Activated naive CD8-positive, alpha-beta T cell (primary cell): ENCODE data around the gene SDR42E2.
A peak's percentile ranks its signal among the peaks of the same experiment; 100 is the strongest.
"Not testable (repeated sequence)": the region's sequence is repeated elsewhere in the genome, so short reads cannot be mapped to it uniquely, and the experiment has no call there.

Source experiments
- H3K27ac Mint-ChIP-seq: one replicate; pipeline ENCODE4 v1.8.0; 2021; ENCODE audit warnings: mixed read lengths
- H3K27me3 Mint-ChIP-seq: one replicate; pipeline ENCODE4 v1.8.0; 2021; ENCODE audit warnings: mixed read lengths
- H3K36me3 Mint-ChIP-seq: one replicate; pipeline ENCODE4 v1.8.0; 2021; ENCODE audit warnings: mixed read lengths
- H3K4me1 Mint-ChIP-seq: one replicate; pipeline ENCODE4 v1.8.0; 2021; ENCODE audit warnings: low read depth, mixed read lengths
- H3K4me3 Mint-ChIP-seq: one replicate; pipeline ENCODE4 v1.8.0; 2021; ENCODE audit warnings: mild to moderate bottlenecking, mixed read lengths
- H3K9me3 Mint-ChIP-seq: one replicate; pipeline ENCODE4 v1.8.0; 2021; ENCODE audit warnings: low read depth, mixed read lengths

SDR42E2 gene

DNA sequence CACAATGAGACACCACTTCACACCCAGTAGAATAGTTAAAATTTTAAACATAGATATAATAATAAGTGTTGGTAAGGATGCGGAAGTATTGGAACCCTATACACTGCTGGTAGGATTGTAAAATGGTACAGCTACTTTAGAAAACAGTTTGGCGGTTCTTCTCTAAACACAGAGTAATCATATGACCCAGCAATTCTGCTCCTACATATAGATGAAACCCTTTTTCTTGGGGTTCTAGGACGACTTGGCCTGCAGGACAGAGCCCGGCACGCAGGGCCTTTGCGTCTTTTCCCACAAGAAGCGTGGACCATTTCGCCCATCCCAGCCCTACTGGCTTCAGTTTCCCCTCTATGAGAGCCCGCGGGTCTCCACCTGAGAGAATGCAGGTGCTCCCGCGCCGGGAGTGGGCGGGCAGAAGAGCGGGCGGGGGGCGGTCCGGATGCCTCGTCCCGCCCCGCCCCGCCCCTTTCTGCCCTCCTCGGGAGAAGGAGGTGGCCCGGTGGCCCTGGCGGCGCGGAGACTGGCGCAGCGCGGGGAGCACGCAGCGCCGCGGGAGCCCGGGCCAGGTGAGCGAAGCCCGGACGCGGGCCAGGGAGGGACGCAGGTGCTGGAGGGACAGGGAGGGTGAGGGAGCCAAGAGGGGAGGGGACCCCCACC, at the start of gene SDR42E2:
TSS of gene SDR42E2 (plus strand) at position 508 of the 657 bp plus-strand sequence. CDS start 3,077 bp downstream, outside the sequence.
- Mint-ChIP-seq H3K36me3 (no peaks in the 10 kb centered on the region), H3K27ac (no peak within 1 kb of the TSS), H3K4me3 (peak within 1 kb of the TSS; percentile 40), H3K27me3 (peaks cover 8% of the 10 kb centered on the region), H3K9me3 (no peaks in the 10 kb centered on the region), H3K4me1 (peaks cover 4% of the 10 kb centered on the region)

DNA sequence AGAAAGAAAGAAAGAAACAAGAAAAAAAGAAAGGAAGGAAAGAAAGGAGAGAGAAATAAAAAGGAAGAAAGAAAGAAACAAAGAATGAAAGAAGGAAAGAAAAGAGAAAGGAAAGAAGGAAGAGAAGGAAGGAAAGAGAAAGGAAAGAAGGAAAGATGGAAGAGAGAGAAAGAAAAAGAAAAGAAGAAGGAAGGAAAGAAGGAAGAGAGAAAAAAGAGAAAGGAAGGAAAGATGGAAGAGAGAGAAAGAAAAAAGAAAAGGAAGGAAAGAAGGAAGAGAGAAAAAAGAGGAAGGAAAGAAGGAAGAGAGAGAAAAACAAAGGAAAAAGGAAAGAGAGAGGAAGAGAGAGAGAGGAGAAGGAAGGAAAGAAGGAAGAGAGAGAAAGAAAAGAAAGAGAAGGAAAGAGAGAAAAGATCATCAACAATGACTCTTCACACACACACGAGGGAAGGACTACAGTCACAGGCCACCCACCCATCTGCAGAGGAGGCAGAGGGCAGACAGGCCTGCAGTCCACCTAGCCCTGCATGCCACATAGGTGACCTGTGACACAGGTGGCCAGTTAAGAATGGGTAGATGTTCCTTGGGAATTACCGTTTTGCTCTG, 46.1 kb upstream of the SDR42E2 start:
- no peaks in the 10 kb centered on the region for H3K27me3 Mint-ChIP-seq
- H3K4me3 Mint-ChIP-seq, result no peak overlapping the region
- H3K27ac Mint-ChIP-seq, result no peak overlapping the region
- no peaks in the 10 kb centered on the region for H3K4me1 Mint-ChIP-seq
- no peaks in the 10 kb centered on the region for H3K9me3 Mint-ChIP-seq
- no peaks in the 10 kb centered on the region for H3K36me3 Mint-ChIP-seq

DNA sequence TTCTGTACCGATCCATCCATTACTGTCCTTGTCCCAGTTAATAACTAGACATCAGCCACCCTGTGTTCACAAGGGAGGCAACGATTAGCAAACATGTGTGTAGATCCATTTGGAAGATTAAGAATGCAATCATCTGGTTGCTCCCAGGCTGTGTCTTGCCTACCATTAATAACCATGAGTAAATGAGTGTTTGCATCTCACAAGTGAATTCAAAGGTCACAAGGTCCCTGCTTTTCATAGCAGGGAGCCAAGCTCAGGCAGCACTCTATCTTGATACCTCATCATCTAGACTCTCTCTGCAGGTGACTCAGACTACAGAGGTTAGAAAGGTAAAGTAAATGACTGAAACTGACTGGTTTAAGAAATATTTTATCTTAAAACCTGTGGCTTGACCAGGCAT, 44.7 kb upstream of the SDR42E2 start:
- Mint-ChIP-seq H3K27ac (no peak overlapping the region), H3K36me3 (no peaks in the 10 kb centered on the region), H3K27me3 (no peaks in the 10 kb centered on the region), H3K9me3 (no peaks in the 10 kb centered on the region), H3K4me1 (no peaks in the 10 kb centered on the region), H3K4me3 (no peak overlapping the region)

DNA sequence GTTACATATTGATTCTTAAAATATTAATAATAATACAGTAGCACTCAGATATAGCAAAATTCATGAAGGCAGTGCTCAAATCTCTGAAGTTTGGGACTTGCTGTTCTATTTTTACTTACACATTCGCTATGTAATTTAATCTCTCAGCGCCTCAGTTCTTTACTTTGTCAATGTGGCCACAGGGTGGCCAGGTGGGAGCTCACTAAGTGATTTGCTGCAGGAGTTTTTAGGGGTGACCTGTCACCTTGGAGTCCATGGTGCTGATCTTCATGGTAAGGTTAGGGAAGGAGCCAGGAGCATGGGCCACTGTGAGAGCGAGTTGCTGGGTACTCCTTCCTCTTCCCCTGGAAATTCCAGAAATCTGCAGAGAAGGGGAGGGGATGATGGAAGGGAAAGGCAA, 41.9 kb upstream of the SDR42E2 start:
- Mint-ChIP-seq H3K9me3 (no peaks in the 10 kb centered on the region), H3K27me3 (no peaks in the 10 kb centered on the region), H3K36me3 (no peaks in the 10 kb centered on the region), H3K4me1 (no peaks in the 10 kb centered on the region), H3K4me3 (no peak overlapping the region), H3K27ac (no peak overlapping the region)

DNA sequence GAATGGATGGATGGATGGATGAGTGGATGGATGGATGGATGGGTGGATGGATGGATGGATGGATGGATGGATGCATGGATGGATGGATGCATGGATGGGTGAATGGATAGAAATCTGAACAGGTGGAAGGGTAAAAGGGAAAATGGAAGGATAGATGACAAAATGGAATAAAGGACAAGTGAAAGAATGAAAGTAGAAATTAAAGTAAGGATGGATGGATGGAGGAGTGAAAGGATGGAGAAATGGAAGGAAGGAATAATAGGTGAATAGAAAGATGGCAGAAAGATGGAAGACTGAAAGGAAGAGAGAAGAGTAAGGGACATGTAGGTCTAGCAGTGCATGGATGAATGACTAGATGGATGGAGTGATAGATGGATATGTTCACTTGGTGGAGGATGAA, 40.1 kb upstream of the SDR42E2 start:
- no peaks in the 10 kb centered on the region for H3K4me1 Mint-ChIP-seq
- no peaks in the 10 kb centered on the region for H3K9me3 Mint-ChIP-seq
- no peaks in the 10 kb centered on the region for H3K27me3 Mint-ChIP-seq
- no peak overlapping the region for H3K4me3 Mint-ChIP-seq
- no peaks in the 10 kb centered on the region for H3K36me3 Mint-ChIP-seq
- H3K27ac Mint-ChIP-seq, result no peak overlapping the region

DNA sequence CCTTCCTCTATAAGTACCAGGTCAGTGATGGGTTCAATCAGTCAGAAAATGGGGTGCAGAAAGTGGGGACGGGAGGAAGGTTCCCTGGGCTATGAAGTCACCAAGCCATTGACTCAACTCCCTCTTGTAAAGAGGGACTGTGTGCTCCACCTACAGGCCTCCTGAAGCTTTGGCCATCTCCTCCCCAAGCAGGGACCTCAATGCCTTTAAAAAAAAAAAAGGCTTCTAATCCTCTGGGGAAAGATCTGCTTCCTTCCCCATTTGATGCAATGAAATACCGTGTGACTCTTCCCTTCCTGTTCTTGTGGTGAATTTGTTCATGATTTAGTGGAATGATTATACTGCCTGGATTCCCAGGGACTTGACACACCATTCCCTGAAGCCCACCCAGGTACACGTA, 39.2 kb upstream of the SDR42E2 start:
- Mint-ChIP-seq H3K4me1 (no peaks in the 10 kb centered on the region), H3K36me3 (no peaks in the 10 kb centered on the region), H3K4me3 (no peak overlapping the region), H3K9me3 (peaks cover 3% of the 10 kb centered on the region), H3K27ac (no peak overlapping the region), H3K27me3 (no peaks in the 10 kb centered on the region)

DNA sequence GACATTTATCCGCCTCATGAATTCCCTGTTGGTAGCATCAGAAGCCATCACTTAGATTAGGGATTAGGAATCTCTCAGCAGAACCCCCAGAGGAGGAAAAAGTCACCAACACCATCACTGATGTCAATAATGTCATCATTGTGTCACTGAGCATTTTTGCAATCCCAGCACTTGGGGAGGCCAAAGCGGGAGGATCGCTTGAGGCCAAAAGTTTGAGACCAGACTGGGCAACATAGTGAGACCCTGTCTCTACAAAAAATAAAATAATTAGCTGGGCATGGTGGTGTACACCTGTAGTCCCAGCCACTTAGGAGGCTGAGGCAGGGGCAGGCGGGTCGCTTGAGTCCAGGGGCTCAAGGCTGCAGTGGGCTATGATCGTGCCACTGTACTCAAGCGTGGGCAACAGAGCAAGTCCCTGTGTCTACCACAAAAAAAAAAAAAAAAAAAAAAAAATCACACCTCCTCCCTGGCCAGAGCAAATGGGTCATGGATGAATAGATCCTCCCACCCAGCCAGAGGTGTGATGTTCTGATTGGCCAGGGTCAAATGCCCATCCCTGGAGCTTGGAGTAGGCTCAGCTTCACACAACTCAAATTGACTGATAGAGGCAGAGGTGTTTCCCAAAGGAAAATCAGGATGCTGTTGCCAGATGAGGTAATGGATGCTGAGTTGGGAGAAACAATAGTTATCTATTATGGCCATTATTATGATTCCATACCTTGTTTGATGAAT, 38.4 kb upstream of the SDR42E2 start:
- Mint-ChIP-seq H3K4me1 (no peaks in the 10 kb centered on the region), H3K36me3 (no peaks in the 10 kb centered on the region), H3K9me3 (peaks cover 9% of the 10 kb centered on the region), H3K27me3 (no peaks in the 10 kb centered on the region), H3K4me3 (no peak overlapping the region), H3K27ac (no peak overlapping the region)

DNA sequence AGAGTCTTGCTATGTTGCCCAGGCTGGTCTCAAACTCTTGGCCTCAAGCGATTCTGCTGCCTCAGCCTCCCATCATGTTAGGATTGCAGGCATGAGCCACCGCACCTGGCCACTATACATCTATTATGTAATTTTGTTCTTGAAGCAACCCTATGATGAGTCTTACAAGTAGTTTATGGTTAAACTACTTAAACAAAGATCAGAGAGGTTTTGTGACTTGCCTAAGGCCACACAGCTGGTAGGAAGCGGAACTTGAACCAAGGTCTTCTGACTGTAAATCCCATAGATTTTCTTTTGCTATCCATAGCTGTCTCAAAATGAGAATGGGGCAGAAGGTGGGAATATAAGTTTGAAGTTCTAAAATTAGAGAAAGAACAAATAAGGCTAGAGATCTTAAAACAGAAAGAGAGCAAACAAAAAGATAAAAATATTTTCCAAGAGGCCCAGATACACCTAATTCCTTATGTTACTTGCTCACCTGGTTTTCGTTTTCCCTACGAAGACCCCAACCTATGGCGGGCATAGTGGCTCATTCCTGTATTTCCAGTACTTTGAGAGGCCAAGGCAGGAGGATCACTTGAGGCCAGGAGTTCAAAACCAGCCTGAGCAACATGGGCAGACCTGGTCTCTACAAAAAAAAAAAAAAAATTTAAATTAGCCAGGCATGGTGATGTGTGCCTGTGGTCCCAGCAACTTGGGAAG, 37.6 kb upstream of the SDR42E2 start:
- no peaks in the 10 kb centered on the region for H3K4me1 Mint-ChIP-seq
- no peak overlapping the region for H3K4me3 Mint-ChIP-seq
- H3K9me3 Mint-ChIP-seq, result peaks cover 9% of the 10 kb centered on the region
- H3K27ac Mint-ChIP-seq, result no peak overlapping the region
- no peaks in the 10 kb centered on the region for H3K36me3 Mint-ChIP-seq
- H3K27me3 Mint-ChIP-seq, result no peaks in the 10 kb centered on the region

DNA sequence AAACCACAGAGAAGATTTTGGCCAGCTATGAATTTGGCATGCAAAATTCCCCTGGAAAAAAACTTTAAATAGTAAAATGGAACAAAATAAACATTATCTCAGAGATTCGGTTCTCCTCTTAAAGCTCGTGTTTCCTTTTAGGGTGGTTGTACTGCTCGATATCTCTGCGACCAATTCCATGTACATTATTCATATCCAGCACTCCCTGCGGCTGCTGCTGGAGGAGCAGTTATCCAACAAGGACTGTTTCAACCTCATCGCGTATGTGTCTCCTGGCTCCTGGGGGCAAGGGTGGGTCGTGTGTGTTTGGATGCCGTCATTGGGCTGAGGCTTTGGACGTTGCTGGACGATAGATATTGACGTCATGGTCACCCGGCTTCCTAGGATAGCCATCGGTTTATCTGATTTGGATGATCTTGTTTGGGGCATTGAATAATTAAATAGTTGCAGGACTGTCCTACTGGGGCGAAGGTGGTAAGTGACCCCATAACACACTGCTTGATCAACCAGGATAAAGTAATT, 36.2 kb upstream of the SDR42E2 start:
- no peaks in the 10 kb centered on the region for H3K27me3 Mint-ChIP-seq
- no peak overlapping the region for H3K27ac Mint-ChIP-seq
- H3K9me3 Mint-ChIP-seq, result peaks cover 9% of the 10 kb centered on the region
- H3K4me3 Mint-ChIP-seq, result no peak overlapping the region
- no peaks in the 10 kb centered on the region for H3K4me1 Mint-ChIP-seq
- H3K36me3 Mint-ChIP-seq, result no peaks in the 10 kb centered on the region

DNA sequence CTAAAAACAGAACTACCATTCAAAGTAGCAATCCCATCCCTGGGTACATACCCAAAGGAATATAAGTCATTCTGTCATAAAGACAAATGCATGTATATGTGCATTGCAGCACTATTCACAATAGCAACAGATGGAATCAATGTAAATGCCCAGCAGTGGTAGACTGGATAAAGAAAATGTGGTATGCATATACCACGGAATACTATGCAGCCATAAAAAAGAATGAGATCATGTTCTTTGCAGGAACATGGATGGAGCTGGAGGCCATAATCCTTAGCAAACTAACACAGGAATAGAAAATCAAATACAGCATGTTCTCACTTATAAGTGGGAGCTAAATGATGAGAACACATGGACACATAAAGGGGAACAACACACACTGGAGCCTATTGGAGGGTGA, 33.8 kb upstream of the SDR42E2 start:
- not testable (repeated sequence) for H3K27me3 Mint-ChIP-seq, H3K36me3 Mint-ChIP-seq, H3K4me1 Mint-ChIP-seq, H3K27ac Mint-ChIP-seq, H3K4me3 Mint-ChIP-seq, H3K9me3 Mint-ChIP-seq

DNA sequence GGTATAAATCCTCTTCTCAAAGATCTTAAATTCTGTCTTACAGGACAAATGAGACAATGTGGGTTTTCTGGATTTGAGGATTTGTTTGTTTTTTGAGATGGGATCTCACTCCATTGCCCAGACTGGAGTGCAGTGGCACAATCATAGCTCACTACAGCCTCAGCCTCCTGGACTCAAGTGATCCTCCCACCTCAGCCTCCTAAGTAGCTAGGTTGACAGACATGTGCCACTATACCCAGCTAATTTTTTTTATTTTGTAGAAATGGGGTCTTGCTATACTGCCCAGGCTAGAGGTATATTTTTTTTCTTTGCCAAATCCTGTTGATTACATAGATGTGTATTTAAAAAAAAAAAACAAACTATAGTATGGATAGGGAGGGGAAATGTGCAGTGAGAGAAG, 31.8 kb upstream of the SDR42E2 start:
- Mint-ChIP-seq H3K4me3 (no peak overlapping the region), H3K4me1 (no peaks in the 10 kb centered on the region), H3K27ac (no peak overlapping the region), H3K27me3 (no peaks in the 10 kb centered on the region), H3K9me3 (peaks cover 9% of the 10 kb centered on the region), H3K36me3 (no peaks in the 10 kb centered on the region)

DNA sequence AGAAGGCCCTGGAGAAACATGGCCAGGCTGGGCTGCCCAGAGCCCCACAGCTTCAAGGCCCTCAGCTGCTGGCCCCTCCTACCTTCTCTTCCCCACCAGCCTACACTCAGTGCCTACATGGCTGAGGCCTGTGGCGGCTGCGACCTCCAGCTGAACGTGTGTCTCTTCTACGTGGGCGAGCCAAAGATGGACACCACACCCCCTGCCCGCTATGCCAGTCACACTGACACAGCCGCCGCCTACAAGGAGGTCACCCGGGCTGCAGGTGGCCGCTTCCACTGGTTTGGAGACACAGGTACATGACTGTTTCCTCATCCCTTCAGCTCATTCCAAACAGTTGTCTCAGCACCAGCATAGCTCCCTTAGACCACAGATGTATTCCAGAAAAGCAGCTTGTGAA, 29.5 kb upstream of the SDR42E2 start:
- Mint-ChIP-seq H3K4me1 (no peaks in the 10 kb centered on the region), H3K27me3 (no peaks in the 10 kb centered on the region), H3K36me3 (no peaks in the 10 kb centered on the region), H3K9me3 (peaks cover 9% of the 10 kb centered on the region), H3K4me3 (no peak overlapping the region), H3K27ac (no peak overlapping the region)

DNA sequence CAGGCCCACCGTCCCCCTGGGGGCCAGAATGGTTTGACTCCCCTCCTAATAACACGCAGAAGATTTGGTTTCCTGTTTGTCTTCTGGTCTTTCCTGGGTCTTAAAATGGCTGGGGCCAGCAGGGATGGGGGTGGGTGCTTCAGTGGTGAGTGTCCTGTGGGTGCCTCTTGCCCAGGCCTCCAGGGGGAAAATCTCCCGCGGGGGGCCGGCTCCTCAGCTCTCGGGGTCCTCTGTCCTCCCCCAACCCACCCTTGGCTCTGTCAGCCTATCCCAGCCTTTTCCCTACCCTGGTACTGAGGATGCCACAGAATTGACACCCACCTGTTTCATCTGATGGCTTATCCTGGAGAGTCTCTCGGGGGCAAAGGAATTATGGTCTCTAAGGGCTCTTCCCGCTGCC, 23.8 kb upstream of the SDR42E2 start:
- H3K4me3 Mint-ChIP-seq, result no peak overlapping the region
- H3K9me3 Mint-ChIP-seq, result no peaks in the 10 kb centered on the region
- no peaks in the 10 kb centered on the region for H3K4me1 Mint-ChIP-seq
- peaks cover 1% of the 10 kb centered on the region for H3K27me3 Mint-ChIP-seq
- no peak overlapping the region for H3K27ac Mint-ChIP-seq
- H3K36me3 Mint-ChIP-seq, result no peaks in the 10 kb centered on the region

DNA sequence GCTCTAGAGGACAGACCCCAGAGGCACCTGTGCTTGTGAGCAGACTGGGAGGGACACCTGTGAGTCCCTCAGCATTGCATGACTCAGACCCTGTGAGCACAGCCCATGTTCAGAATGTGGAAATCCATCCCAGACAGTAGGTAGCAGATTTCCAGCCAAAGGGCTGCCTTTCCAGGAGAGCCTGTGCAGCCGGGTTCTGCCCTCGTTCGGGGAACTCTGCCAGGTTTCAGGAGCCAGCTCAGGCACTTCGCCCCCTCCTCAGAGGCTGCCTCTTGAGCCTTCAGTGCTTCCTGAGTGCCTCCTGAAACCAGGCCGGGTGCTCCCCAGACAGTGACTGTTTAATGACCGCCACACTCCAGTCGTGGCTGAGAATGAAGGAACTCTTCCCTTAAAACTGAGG, 23.3 kb upstream of the SDR42E2 start:
- H3K9me3 Mint-ChIP-seq, result no peaks in the 10 kb centered on the region
- no peak overlapping the region for H3K27ac Mint-ChIP-seq
- H3K27me3 Mint-ChIP-seq, result peaks cover 1% of the 10 kb centered on the region
- H3K36me3 Mint-ChIP-seq, result no peaks in the 10 kb centered on the region
- H3K4me1 Mint-ChIP-seq, result no peaks in the 10 kb centered on the region
- no peak overlapping the region for H3K4me3 Mint-ChIP-seq

DNA sequence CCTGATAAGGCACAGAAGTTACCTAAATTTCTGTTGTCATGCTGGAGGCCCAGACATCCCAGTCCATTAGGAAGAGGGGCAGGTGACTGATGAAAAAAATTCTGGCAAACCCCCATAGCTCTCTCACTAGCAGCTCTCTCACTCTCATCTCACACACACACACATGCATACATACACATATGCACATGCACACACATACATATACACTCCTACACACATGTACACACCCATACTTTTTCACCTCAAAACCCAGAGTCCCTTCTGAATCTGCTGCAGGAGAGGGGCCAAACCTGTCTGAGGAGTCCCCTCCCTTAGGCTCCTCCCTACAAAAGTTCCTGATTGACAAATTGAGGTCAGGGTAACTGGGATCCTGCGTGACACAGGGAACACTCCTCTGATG, 22.6 kb upstream of the SDR42E2 start:
- Mint-ChIP-seq H3K4me3 (no peak overlapping the region), H3K27ac (no peak overlapping the region), H3K4me1 (no peaks in the 10 kb centered on the region), H3K36me3 (no peaks in the 10 kb centered on the region), H3K27me3 (peaks cover 1% of the 10 kb centered on the region), H3K9me3 (no peaks in the 10 kb centered on the region)
